LNCaP clone FGC (cell line): ENCODE results near the gene BAIAP3.
A peak's percentile ranks its signal among the peaks of the same experiment; 100 is the strongest.

Experiments
- DNase-seq: peaks from one replicate; pipeline ENCODE4 v3.0.0-alpha.2; 2011; ENCODE audit warnings: low read depth
- H3K4me3 ChIP-seq: 2 replicates; pipeline ENCODE4 v1.5.1; 2011; ENCODE audit warnings: mild to moderate bottlenecking, low read depth, low read length, control low read depth
- TF ChIP-seq, protein P1 (sequence below): IDR thresholded peaks from 2 replicates; pipeline ENCODE4 v1.5.1; 2012; ENCODE audit warnings: mild to moderate bottlenecking; ENCODE audit not compliant: control insufficient read depth, insufficient read depth; ENCODE audit errors: extremely low read depth

The BAIAP3 gene

DNA sequence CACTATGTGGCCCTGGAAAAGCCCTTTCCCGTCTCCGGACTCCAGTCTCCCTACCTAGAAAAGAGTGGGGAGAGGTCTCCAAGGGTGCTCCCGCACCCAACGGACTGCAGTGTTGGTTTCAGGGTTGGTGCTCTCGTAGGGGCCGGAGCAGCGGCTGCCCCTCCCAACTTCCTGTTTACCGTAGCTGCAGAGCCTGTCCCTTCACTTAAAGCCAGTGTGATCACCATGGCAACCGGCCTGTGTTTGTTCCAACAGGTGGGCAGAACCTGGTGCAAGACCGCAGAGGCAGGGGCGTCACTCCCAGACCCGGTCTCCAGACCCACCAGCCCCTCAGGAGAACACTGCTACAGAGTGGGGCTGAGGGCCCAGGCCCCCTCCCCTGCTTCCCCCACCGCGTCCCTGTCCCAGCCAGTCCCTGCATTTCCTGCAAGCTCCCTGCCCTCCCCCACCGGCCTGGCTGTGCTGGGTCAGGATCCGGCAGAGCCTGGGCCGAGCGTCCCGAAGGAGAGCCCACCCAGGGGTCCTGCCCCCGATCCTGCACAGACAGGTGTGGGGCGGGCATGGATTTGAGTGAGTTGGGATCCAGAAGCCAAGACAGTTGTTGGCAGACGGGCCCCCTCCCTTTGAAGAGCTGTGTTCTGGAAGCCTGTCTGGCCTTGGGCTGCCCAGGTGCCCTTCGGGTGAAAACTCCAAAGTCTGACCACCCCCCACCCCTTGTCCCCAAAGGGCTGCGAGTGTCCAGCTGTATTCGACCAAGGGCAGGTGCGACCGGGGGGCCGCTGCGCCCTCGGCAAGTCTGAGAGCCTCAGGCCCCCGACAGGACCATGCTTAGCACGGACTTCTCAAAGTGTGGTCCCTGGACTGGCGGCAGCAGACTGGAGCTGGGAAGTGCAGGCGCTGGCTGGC lies 1.5 kb upstream of the BAIAP3 start:
- peak; percentile 41 for DNase-seq
- TF ChIP-seq, protein P1, sequence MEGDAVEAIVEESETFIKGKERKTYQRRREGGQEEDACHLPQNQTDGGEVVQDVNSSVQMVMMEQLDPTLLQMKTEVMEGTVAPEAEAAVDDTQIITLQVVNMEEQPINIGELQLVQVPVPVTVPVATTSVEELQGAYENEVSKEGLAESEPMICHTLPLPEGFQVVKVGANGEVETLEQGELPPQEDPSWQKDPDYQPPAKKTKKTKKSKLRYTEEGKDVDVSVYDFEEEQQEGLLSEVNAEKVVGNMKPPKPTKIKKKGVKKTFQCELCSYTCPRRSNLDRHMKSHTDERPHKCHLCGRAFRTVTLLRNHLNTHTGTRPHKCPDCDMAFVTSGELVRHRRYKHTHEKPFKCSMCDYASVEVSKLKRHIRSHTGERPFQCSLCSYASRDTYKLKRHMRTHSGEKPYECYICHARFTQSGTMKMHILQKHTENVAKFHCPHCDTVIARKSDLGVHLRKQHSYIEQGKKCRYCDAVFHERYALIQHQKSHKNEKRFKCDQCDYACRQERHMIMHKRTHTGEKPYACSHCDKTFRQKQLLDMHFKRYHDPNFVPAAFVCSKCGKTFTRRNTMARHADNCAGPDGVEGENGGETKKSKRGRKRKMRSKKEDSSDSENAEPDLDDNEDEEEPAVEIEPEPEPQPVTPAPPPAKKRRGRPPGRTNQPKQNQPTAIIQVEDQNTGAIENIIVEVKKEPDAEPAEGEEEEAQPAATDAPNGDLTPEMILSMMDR: no peak
- peak overlapping the region; percentile 42 for H3K4me3 ChIP-seq

DNA sequence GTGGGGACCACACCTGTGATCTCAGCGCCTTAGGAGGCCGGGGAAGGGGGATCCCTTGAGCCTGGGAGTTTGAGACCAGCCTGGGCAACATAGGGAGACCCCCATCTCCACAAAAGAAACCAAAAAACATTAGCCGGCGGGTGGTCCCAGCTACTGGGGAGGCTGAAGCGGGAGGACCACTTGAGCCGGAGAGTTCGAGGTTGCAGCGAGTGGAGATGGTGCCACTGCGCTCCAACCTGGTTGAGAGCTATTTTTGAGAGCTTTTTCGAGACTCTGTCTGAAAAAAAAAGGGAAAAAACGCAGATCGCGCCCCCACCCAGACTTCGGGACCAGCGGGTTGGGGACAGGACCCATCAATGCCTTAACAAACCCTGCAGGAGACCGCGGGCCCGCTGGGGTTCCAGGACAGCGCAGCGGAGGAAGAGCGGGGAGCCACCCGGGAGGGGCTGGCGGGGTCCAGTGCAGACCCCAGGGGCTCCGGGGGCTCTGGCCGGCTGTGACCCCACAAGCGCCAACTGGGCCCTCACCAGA lies 762 bp upstream of the BAIAP3 start:
- DNase-seq: no peak
- TF ChIP-seq, protein P1: no peak
- H3K4me3 ChIP-seq: peak overlapping the region; percentile 49

DNA sequence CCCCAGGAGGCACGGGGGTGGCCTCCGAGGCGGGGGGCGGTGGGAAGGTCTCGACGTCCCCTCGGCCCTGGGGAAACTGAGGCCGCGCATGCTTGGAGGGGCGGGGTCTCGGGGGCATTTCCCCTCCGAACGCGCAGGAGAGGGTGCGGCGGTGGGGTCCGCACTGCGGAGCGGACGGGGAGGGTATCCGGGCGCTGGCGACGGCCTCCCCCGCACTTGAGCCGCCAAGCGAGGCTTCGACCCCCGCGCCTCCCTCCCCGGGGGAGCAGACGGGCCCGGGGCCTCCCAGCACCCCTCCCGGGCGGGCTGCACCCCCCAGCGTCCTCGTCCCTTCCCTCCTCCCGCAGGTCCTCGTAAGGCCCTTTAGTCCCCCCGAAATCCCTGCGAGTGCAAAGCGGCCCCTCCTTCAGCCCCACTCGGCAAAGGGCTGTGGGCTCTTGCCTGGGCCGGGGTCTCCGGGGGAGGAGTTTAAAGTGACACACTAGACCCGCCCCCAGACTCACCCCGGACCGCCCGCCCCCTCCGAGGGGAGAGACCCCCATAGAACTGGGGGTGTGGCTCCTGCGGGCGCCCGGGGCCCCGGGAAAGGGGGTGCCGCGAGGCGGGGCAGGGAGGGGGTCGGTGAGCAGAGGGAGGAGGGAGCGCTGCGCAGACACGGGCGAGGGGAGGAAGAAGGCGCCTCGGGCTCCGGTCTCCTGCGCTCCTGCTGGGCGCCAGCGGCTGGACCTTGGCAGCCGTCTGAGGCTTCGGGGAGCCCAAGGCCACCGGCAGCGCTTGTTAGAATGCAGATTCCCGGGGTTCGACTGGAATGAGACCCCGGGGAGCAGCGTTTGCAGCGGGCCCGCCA lies 632 bp downstream of the BAIAP3 start:
- DNase-seq: no peak
- TF ChIP-seq, protein P1: no peak
- peak overlapping the region; percentile 49 for H3K4me3 ChIP-seq

DNA sequence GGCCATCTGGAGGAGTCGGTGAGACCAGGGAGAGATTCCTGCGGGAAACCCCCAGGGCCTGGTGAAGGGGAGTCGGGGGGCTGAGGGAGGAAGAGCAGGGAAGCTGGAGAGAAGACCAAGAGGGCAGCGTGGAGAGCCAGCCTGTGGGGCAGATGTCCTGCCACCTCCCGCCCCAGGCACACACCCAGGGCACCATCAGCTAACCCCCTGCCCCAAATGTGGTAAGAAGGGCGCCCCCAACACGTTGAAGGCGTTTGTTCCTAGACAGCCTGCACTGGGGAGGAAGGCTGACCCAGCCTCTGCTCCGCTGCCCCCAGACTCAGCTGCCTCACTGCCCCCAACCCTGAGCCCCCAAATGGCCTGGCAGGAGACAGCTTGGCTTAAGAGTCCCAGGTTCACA lies 1.3 kb downstream of the BAIAP3 start:
- no peak for DNase-seq
- H3K4me3 ChIP-seq: no peak overlapping the region
- TF ChIP-seq, protein P1: no peak

DNA sequence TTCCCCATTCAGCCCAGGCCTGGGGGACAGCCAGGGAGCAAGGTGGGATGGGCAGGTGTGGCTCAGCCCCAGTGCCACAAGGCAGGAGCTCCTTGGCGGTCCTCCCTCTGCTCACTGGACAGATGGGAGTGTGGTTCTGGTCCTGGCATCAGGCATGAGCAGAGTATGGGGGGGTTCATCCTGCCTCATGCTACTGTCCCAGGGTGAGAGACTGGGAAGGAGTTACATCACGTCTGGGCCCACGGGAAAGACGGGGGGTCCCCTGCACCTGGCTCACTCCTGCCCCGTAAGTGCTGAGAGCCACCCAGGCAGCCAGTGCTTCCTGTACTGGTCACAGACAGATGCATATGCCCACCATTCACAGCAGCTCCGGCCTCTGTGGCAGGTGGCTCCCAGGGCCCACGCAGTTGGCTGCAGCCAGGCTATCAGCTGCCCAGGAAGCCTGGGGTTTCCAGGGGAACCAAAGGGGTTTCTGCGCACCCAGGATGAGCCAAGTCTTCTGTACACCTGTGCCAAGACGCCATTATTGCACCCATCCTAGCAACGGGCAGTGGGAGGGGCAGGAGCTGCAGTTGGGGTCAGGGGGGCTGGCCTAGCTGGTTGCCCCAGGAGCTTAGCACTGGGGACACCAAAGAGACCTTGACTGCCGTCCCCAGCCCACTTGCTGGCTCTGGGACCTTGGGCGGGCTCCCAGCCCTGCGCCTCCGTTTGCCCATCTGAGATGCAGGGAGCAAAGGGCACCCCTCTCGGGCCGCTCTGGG lies 1.9 kb downstream of the BAIAP3 start:
- no peak overlapping the region for H3K4me3 ChIP-seq
- TF ChIP-seq, protein P1: no peak
- no peak for DNase-seq

DNA sequence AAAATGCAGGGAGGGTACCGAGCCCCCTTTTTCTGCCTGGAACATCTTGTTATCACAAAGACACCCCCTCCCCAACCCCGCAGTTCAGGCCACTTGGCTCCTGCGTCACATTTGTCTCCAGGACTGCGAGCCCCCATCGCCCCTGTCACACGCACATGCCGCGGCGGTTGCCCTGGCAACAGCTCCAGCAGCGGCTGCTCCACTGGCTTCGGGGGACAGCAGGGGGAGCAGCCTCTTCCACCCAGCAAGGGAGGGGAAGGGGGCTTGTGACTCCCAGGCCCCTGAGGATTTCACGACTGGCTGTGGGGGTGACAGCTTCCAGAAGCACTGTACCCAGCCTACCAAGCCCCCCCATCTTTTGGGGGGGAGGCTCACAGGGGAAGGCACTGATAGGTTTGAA lies 2.6 kb downstream of the BAIAP3 start:
- TF ChIP-seq, protein P1: no peak
- no peak for DNase-seq
- H3K4me3 ChIP-seq: no peak overlapping the region
